HPDE6-E6E7 (cell line): Measurements from ENCODE around the gene TNIP2.
A peak's percentile ranks its signal among the peaks of the same experiment; 100 is the strongest.

Experiments used
- DNase-seq: peaks from one replicate; pipeline ENCODE4 v3.0.0; 2011; ENCODE audit warnings: missing footprints; ENCODE audit errors: extremely low spot score

The TNIP2 gene, protein sequence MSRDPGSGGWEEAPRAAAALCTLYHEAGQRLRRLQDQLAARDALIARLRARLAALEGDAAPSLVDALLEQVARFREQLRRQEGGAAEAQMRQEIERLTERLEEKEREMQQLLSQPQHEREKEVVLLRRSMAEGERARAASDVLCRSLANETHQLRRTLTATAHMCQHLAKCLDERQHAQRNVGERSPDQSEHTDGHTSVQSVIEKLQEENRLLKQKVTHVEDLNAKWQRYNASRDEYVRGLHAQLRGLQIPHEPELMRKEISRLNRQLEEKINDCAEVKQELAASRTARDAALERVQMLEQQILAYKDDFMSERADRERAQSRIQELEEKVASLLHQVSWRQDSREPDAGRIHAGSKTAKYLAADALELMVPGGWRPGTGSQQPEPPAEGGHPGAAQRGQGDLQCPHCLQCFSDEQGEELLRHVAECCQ

GRCh38 chr4:2755821-2756690 is at the start of gene TNIP2:
TSS of gene TNIP2 (minus strand) at chr4:2756336. CDS start at chr4:2756289, 47 bp downstream.
- peak; percentile 90 for DNase-seq

DNA sequence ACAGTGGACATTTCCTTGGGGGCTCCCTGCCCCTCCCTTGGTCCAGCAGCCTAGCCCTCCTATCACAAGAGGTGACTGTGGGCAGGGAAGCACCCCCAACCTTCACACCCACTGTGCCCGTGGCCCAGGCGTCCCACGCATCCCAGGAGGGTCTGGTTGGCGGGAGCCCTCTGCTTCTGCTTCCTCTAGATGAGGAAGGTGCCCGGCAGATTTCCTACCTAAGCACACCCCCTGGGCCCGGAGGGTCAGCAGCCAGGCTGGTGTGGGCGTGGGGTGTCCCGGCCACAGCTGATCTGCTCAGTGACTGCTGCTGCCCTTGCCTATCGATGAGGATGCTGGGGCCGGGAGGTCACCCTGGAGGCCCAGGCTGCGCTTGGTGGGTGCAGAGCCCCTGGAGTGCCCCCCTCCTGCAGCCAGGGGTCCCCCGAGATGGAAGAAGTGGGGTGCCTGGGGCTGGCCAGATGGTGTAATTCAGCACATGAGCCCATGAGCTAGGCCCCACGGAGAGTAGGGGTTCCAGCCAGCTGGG is 48.9 kb upstream of the TNIP2 start:
- no peak for DNase-seq

GRCh38 chr4:2804449-2804972 is 48.4 kb upstream of the TNIP2 start:
- no peak for DNase-seq

GRCh38 chr4:2803624-2804448 is 47.7 kb upstream of the TNIP2 start:
- no peak for DNase-seq

- DNase-seq = no peak
These were observed 46.7 kb upstream of the TNIP2 start for GRCh38 chr4:2802618-2803531.

DNA sequence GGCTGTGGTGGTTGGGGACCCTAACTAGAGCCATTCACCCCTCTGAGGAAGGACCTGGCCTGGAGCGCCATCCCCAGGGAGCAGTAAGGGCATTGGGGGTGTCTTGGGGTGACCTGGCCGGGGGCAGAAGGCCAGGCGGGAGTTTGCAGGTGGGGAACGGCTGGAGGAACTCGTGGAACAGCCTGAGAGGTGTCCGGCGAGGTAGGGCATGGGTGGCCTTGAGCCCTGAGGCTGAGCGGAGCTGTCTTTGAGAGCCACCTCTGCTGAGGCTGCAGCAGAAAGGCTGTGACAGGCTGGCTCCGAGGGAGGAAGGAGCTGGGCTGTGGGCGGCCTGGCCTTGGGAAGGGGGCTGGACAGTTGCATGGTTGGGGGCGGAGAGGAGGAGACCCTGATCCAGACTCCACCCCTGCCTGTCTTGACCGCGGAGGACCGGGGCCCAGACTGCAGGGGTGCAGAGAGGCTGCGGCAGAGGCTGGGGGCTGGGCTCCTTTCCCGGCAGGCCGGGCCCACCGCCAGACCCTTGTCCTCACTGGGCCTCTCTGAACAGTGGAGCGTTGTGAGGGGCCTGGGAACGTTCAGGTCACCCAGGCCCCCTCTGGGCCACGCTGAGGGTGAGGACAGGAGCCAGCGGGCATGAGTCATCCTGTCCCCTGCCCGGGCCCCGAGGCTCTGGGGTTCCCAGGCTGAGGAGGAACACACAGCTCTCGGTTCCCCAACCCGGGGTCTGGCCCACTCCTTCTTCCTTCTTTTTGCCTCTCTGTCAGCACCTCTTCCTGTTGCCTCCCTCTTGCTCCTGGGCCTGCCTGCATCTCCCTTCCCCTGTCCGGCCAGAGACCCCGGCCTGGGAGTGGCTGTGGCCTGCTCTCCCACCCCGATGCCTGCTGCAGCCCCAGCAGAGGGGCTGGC is 44.8 kb upstream of the TNIP2 start:
- no peak for DNase-seq

DNA sequence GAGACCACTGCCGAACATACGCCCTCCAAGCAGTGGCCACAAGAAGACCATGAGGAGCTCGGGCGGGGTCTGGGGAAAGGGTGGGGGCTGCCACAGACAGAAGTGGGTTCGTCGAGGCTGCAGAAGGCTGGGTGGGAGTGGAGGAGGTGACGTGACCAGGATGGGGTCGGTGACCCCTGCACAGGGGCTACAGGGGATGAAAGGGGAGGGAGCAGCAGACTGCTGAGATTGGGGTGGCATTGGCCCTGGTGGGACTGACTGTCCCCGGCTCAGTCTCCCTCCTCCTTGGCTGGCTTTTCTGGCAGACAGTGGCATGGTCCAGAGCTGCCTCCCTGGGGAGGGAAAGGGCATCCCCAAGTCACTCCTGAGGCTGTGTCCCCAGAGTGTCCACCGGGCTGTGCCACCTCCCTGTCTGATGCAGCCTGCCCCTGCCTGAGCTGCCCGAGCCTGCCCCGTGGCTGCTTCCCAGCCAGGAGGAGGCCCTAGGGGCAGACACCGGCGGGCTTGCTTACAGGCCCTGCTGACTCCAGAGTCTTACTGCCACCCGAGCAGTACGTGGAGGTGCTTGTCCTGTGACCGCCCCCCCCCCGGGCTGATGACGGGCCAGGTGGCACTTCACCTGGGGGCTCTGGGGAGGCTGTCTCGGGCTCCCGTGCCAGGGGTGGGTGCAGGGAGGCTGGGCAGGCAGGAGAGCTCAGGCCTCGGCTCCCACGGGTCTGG is 44.0 kb upstream of the TNIP2 start:
- no peak for DNase-seq

DNA sequence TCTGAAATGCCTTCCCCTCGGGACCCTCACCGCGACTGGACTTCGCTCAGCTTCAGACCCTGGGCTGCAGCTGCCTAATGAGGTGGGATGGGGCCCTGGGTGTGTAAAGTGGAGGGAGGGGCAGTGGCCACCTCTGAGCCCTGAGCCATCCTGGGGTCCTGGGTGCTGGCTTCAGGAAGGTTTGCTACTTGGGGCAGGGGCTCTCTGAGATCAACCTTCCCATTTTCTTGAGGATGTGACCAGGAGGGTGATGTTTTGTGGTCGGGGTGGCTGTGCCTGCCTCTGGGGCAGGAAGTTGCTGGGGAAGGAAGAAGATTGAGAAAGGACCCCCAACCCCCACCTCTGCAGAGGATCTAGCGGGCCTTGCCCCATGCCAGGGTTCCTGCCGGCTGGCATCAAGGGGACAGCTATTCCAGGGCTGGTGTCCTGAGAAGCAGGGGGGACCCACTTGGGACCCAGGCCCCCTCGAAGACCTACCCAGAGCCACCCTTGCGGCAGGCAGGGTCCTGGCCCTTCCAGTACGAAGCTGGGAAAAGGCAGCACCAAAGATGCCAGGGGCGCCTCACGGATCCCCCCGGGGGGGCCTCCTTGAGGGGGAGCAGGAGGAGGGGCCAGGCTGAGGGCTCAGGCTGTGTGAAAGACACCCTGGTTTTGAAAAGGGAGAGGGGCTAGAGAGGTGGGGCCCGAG is 43.2 kb upstream of the TNIP2 start:
- no peak for DNase-seq

GRCh38 chr4:2798399-2799223 is 42.5 kb upstream of the TNIP2 start:
- DNase-seq = no peak

DNA sequence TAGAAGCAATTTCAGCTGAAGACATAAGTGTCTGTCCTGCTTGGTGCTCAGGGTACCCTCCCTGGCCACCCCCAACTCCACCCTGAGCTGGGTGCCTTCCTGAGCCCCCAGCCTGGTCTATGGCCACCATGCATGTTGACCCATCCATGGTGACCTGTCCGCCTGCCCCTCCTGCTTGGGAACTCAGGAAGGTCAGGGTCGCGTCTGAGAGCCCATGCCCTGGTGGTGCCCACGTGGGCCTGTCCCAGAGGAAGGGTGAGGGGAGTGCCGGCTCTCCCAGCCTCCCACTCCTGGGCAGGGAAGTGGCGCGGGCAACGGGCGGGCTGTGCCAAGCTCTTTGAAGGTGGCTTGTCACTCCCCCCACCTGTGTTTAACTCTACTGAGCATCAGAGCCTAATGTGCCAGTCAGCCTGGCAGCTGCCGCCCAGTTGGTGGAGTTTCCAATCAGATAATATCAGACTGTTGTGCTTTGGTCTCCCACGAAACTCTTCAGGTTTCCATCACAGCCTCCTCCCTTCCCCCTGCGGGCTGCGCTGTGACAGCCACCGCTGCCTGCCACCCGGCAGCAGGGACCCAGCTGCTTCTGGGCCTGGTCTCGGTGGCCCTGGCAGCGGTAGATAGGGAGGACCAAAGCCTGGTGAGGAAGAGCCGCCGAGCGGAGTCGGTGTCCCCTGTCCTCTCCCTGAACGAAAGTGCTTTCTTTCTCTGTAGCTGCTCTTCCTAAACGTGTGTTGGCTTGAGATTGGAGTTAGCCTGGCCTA is 41.6 kb upstream of the TNIP2 start:
- DNase-seq = no peak

DNA sequence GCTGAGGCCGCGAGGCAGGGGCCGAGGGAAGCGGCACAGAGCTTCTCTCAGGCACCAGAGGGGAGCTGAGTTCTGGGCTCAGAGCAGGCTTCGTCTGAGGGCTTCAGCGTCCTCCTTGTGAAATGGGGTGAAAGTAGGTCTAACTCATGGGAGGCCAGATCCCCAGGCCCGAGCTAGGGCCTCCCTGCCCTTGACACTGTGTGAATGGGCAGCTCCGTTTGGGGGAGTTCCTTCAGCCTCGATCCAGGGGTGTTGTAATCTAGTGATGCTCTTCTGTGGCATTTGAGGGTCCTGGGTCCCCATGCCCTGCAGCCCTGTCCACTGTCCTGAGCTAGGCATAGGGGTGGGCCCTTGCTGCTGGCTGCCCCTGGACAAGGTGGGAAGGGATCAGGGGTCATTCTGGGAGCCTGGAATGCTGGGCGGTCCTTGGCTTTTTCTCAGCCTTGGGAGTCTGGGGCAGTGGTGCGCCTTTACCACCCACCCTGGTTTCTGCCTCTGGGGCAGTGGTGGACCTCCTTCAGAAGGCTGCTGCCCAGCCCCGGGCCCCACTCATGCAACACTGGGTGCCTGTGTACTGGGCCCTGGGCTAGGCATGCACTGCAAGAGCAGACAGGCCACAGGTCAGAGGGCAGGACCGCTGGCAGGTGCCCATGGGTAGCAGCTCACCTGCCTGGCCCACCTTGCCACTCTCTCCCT is 40.9 kb upstream of the TNIP2 start:
- DNase-seq = no peak

DNA sequence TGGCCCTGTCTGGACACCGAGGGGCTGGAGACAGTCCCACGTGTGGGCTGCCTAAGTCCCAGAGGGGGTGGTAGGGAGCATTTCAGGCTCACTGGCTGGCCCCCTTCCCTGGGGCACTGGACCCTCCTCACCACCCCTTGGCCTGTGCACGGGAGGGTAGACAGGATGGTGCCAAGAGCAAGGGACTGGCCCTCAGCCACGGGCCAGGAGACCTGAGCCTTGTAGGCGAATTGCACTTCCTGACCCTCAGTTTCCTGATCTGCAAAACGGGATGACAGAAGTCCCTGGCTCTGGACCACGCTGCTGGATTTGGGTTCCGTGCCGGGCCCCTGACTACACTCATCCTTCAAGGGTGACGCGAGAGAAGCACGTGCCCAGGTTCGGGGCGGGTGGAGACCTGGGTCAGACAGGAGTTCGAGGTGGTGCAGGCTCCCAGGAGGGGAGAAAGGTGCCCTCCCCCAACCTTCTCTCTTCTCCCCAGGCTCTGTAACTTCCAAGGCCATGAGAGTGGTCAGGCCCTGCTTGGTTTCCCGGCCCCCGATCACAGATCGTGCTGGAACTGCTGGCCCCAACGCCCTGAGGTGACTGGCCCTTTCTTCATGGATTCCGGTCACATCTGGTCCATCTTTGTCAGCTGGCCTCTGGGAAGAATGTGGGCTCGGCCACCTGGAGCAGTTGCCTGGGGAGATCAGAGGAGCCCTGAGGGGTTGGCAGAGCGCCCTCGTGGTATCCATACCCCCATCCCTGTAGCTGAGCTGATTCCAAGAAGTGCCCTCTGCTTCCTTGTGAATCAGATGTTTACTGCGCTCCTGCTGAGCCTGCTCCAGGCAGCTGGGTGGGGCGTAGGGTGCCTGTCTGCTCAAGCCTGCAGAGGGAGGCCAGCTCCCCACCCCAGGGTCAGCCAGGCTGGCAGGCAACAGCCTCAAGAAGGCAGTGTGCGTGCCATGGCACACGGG is 40.0 kb upstream of the TNIP2 start:
- DNase-seq = peak; percentile 84

DNA sequence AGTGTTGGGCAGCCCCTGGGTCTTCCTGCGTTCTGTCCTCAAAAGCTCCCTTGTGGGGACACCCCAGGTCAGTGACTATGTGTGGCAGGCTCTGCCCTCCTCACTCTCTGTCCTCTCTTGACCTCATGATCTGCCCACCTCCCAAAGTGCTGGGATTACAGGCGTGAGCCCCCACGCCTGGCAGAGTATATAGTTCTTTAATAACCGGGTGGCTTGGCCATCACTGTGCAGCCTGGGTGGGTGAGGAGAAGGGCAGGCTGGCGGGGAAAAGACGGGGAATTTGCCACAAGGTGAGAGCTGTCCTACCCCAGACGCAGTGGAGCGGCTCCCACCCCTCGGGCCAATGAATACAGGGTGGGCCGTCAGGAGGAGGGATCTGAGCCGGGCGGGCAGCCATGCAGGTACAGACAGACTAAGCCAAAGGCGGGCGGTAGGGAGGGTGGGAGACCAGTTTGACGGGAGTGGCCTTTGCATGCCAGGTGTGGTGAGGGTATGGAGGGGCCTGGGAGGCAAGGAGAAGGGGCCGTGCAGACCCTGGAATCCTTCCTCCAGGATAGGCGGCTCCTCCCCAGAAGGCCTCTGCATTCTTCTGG is 39.3 kb upstream of the TNIP2 start:
- no peak for DNase-seq
